ENCODE measurements around the gene TIRAP.

The TIRAP gene

DNA sequence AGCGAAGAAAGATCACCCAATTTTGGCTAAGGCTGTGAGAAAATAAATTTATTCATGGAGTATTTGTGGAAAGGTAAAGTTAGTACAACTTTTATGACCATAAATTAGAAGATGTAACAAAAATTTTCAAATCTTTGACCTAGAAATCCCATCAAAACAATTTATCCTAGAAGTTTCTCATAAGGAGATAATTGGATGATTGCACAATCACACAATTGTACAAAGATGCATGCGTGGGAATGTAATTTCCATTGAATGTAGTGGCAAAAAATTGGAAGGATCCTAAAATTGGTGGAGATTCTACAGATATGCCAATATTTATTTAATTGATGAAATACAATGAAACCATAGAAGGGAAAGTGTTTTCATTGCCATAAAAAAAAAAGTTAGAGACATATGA lies 25.7 kb upstream of the TIRAP start:
- no peak overlapping the region for H3K4me3 ChIP-seq (ENCODE audit: low read depth, low read length)
- TF ChIP-seq, protein P1, sequence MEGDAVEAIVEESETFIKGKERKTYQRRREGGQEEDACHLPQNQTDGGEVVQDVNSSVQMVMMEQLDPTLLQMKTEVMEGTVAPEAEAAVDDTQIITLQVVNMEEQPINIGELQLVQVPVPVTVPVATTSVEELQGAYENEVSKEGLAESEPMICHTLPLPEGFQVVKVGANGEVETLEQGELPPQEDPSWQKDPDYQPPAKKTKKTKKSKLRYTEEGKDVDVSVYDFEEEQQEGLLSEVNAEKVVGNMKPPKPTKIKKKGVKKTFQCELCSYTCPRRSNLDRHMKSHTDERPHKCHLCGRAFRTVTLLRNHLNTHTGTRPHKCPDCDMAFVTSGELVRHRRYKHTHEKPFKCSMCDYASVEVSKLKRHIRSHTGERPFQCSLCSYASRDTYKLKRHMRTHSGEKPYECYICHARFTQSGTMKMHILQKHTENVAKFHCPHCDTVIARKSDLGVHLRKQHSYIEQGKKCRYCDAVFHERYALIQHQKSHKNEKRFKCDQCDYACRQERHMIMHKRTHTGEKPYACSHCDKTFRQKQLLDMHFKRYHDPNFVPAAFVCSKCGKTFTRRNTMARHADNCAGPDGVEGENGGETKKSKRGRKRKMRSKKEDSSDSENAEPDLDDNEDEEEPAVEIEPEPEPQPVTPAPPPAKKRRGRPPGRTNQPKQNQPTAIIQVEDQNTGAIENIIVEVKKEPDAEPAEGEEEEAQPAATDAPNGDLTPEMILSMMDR (IDR thresholded peaks at IDR 0.05; ENCODE audit: insufficient read depth, low read depth, low read length, missing control alignments): no peak
- no peak for DNase-seq (ENCODE audit: low read depth)

DNA sequence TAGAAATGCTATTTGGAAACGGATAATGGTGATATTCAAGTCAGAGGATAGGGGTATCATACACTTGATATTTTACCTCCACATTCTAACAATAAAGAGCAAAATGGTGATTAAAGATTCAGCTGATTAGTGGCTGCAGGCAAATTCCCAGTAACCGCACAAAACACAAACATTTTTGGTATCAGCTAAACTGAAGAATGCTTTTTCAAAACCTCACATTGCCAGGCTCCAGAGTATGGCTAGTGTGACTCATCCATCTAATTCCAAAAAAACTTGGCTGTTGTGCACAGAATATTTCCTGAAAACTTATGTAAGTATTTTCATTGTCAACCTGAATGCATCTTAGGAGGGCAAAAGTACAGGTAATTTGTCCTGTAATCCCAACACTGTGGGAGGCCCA lies 25.1 kb upstream of the TIRAP start:
- TF ChIP-seq, protein P1 (IDR thresholded peaks at IDR 0.05; ENCODE audit: insufficient read depth, low read depth, low read length, missing control alignments): no peak
- DNase-seq (ENCODE audit: low read depth): no peak
- H3K4me3 ChIP-seq (ENCODE audit: low read depth, low read length): no peak overlapping the region

DNA sequence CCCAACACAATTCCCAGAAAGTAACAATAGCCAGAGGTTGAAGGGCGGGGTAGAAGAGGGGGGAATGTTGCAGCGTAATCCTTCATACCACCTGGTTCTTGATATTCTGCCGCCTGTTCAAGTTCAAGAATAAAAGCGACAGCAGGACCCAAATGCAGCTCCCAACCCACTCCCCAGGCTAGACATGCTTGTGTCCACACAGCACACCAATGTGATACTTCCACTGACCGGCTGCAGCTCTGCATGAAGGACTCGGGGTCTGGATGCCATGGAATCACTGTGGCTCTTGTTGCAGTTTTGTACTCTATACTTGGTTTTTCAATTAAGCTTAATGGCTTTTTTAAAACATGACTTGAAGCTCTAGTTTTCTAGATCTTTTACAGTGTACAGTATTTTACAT lies 20.7 kb upstream of the TIRAP start:
- DNase-seq (ENCODE audit: low read depth): no peak
- TF ChIP-seq, protein P1 (IDR thresholded peaks at IDR 0.05; ENCODE audit: insufficient read depth, low read depth, low read length, missing control alignments): no peak

DNA sequence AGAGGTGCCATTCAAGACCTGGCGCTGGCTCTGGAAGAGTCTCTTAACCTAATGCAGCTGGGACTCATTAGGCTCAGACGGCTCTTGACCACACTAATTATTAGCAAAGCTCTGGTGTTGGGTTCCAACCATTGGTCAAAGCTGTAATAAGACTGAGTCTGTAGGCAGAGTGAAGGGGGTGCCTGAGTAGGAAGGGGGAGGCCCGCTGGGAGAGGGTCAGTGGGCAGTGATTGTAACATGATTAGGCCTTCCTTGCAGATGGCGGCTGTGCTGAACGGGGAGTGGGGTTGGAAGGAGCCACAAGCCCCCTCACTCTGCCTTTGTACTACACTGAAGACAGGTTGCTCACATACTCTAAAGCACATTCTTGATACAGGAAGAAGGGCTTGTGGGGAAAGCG lies 19.4 kb upstream of the TIRAP start:
- TF ChIP-seq, protein P1 (IDR thresholded peaks at IDR 0.05; ENCODE audit: insufficient read depth, low read depth, low read length, missing control alignments): no peak
- DNase-seq (ENCODE audit: low read depth): no peak
- no peak overlapping the region for H3K4me3 ChIP-seq (ENCODE audit: low read depth, low read length)

More for the DNA sequence above, 20.7 kb upstream of the TIRAP start:
- no peak overlapping the region for H3K4me3 ChIP-seq (ENCODE audit: low read depth, low read length)

DNA sequence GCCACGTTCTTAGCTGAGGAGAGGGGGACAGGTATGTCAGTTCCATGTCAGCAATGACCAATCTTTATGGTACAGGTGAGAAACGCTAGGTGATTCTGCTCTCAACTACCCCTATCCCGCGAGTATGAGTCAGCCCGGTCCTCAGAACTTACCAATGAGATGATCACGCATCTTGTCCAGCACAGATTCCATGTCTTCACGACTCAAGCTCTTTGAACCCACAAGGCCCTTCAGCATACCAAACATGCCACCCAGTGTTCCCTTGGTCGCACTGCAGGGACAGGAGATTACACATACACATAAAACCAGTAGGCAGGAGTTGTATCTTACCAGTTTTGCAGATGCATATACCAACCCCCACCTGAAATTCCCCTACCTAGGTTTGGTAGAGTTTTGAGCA lies 17.1 kb upstream of the TIRAP start:
- TF ChIP-seq, protein P1 (IDR thresholded peaks at IDR 0.05; ENCODE audit: insufficient read depth, low read depth, low read length, missing control alignments): no peak
- DNase-seq (ENCODE audit: low read depth): no peak
- no peak overlapping the region for H3K4me3 ChIP-seq (ENCODE audit: low read depth, low read length)

DNA sequence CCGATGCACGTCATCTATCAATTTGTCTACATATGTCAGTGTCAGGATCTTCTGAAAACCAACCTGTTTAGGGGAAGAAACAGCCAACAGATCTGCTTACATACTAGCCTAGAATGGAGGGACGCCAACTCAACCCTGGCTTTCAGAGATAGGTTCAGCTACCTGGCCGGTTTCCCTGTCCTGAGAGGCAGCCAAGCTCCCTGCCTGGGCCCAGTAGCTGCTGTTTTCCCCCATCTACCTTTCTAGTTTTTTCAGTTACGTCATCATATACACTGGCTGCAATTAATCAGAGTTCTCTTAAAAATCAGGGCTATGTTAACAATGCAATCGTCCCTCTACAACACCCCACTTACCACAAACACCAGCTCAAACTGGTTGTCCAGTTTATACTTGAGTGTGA lies 15.2 kb upstream of the TIRAP start:
- TF ChIP-seq, protein P1 (IDR thresholded peaks at IDR 0.05; ENCODE audit: insufficient read depth, low read depth, low read length, missing control alignments): no peak
- no peak for DNase-seq (ENCODE audit: low read depth)

DNA sequence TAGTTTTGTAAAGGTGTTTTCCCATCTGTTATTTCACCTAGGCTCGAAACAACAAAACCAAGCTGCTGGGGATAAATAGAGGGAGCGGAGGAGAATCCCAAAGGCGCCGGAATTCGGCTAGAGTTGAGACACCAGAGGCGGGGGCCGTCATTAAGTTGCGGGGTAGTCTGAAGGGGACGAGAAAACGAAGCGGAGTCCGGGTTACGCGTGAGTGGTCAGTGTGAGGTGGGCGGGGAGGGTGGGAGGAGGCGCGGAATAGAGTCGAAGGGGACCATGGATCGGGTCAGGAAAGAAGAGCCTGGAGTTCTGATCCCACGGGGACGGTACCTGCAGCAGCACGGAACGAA lies 14.6 kb upstream of the TIRAP start:
- TF ChIP-seq, protein P1 (IDR thresholded peaks at IDR 0.05; ENCODE audit: insufficient read depth, low read depth, low read length, missing control alignments): no peak
- no peak for DNase-seq (ENCODE audit: low read depth)
- peak overlapping the region; percentile 88 for H3K4me3 ChIP-seq (ENCODE audit: low read depth, low read length)

More for the DNA sequence above, 15.2 kb upstream of the TIRAP start:
- peak overlapping the region; percentile 88 for H3K4me3 ChIP-seq (ENCODE audit: low read depth, low read length)
